WTC11 (cell line): ENCODE results near the gene DDX25. TPM values are rescaled to one million over a fixed set of nuclear protein-coding genes. Genes with fewer than 3 reads are reported as not detected.

Source experiments
- ATAC-seq: fragments of 200-7000 bp; cut with Tn5 transposase; 2 replicates; pipeline ENCODE4 v1.10.0; 2021; ENCODE audit warnings: mild to moderate bottlenecking, moderate library complexity
- CTCF ChIA-PET: fragments of 300-600 bp; sonication (Branson Sonifier 250); formaldehyde crosslinking; loops from one replicate; lab custom pipeline; 2021; ENCODE audit warnings: antibody characterized with exemption; lab: Charles Lee
- POLR2A ChIA-PET: fragments of 350-600 bp; sonication (Branson Sonifier 250); formaldehyde crosslinking; loops from one replicate; lab custom pipeline; 2021; ENCODE audit warnings: antibody characterized with exemption; lab: Charles Lee
- DNase-seq: peaks from one replicate; pipeline ENCODE4 v3.0.0; 2021; ENCODE audit warnings: low spot score
- H3K27ac Mint-ChIP-seq: 2 replicates; pipeline ENCODE4 v1.8.0; 2021; ENCODE audit warnings: mixed read lengths
- H3K27me3 Mint-ChIP-seq: 2 replicates; pipeline ENCODE4 v1.8.0; 2021; ENCODE audit warnings: low read depth, mild to moderate bottlenecking, moderate library complexity, mixed read lengths
- H3K36me3 Mint-ChIP-seq: 2 replicates; pipeline ENCODE4 v1.8.0; 2021; ENCODE audit warnings: mixed read lengths
- H3K4me1 Mint-ChIP-seq: 2 replicates; pipeline ENCODE4 v1.8.0; 2022; ENCODE audit warnings: mixed read lengths
- H3K4me3 Mint-ChIP-seq: 2 replicates; pipeline ENCODE4 v1.8.0; 2021; ENCODE audit warnings: mild to moderate bottlenecking, moderate library complexity, mixed read lengths
- H3K9me3 Mint-ChIP-seq: 2 replicates; pipeline ENCODE4 v1.8.0; 2021; ENCODE audit warnings: mixed read lengths
- ATF2 ChIP-seq: sonication (generic); formaldehyde crosslinking; IDR thresholded peaks from 2 replicates; pipeline ENCODE4 v1.8.1; 2022; ENCODE audit warnings: low read depth, missing genetic modification reagents, borderline replicate concordance
- CREB1 ChIP-seq: sonication (generic); formaldehyde crosslinking; IDR thresholded peaks from 2 replicates; pipeline ENCODE4 v1.8.0; 2023; ENCODE audit warnings: mild to moderate bottlenecking, missing genetic modification reagents
- EMX1 ChIP-seq: fragments of 250-450 bp; sonication (Bioruptor Pico); IDR thresholded peaks from 2 replicates; pipeline ENCODE4 v1.8.0; 2021; ENCODE audit warnings: mild to moderate bottlenecking
- KAT7 ChIP-seq: sonication (generic); formaldehyde crosslinking; IDR thresholded peaks from 2 replicates; pipeline ENCODE4 v1.8.1; 2023; ENCODE audit warnings: missing genetic modification reagents, mild to moderate bottlenecking, borderline replicate concordance
- MYBL2 ChIP-seq: sonication (generic); formaldehyde crosslinking; IDR thresholded peaks from 2 replicates; pipeline ENCODE4 v1.8.1; 2023; ENCODE audit warnings: mild to moderate bottlenecking, moderate library complexity, missing genetic modification reagents
- NFYB ChIP-seq: sonication (generic); formaldehyde crosslinking; conservative IDR thresholded peaks from 2 replicates; pipeline ENCODE4 v1.8.0; 2022; ENCODE audit warnings: low read depth, missing genetic modification reagents
- NR3C1 ChIP-seq: sonication (generic); formaldehyde crosslinking; conservative IDR thresholded peaks from 2 replicates; pipeline ENCODE4 v1.8.1; 2023; ENCODE audit warnings: low read depth, mild to moderate bottlenecking, missing genetic modification reagents
- RORB ChIP-seq: fragments of 250-450 bp; sonication (Bioruptor Pico); IDR thresholded peaks from 2 replicates; pipeline ENCODE4 v1.9.0; 2021; ENCODE audit warnings: mild to moderate bottlenecking
- SMAD4 ChIP-seq: sonication (generic); formaldehyde crosslinking; IDR thresholded peaks from 2 replicates; pipeline ENCODE4 v1.8.0; 2022; ENCODE audit warnings: mild to moderate bottlenecking, missing genetic modification reagents
- SP1 ChIP-seq: sonication (generic); formaldehyde crosslinking; conservative IDR thresholded peaks from 2 replicates; pipeline ENCODE4 v1.8.1; 2022; ENCODE audit warnings: missing genetic modification reagents
- TP53 ChIP-seq: sonication (generic); formaldehyde crosslinking; IDR thresholded peaks from 2 replicates; pipeline ENCODE4 v1.8.1; 2023; ENCODE audit warnings: mild to moderate bottlenecking, missing genetic modification reagents
- USF1 ChIP-seq: sonication (generic); formaldehyde crosslinking; IDR thresholded peaks from 2 replicates; pipeline ENCODE4 v1.8.0; 2022; ENCODE audit warnings: mild to moderate bottlenecking, missing genetic modification reagents
- ZNF121 ChIP-seq: sonication (generic); formaldehyde crosslinking; IDR thresholded peaks from 2 replicates; pipeline ENCODE4 v1.8.0; 2023; ENCODE audit warnings: missing genetic modification reagents
- ZNF219 ChIP-seq: sonication (generic); formaldehyde crosslinking; IDR thresholded peaks from 2 replicates; pipeline ENCODE4 v1.8.0; 2023; ENCODE audit warnings: missing genetic modification reagents, mild to moderate bottlenecking, borderline replicate concordance
- ZNF317 ChIP-seq: sonication (generic); formaldehyde crosslinking; IDR thresholded peaks from 2 replicates; pipeline ENCODE4 v1.8.1; 2023; ENCODE audit warnings: low read depth, mild to moderate bottlenecking, moderate library complexity, missing genetic modification reagents, borderline replicate concordance
- total RNA-seq: library from RNA; stranded (reverse); gene quantifications from 3 replicates; pipeline ENCODE4 v1.2.3, GENCODE V29; 2021
- TF ChIP-seq, protein P1 (sequence below): sonication (generic); formaldehyde crosslinking; IDR thresholded peaks from 2 replicates; pipeline ENCODE4 v1.8.1; 2022; ENCODE audit warnings: mild to moderate bottlenecking, moderate library complexity, missing genetic modification reagents

DDX25 gene
- total RNA-seq, 1 experiment from 2014 or later, result 17.5 TPM

GRCh38 chr11:125945011-125945796 lies 40.9 kb downstream of the DDX25 start:
- CTCF ChIA-PET, result interaction anchor here (0.5 to 2.8 kb wide), 3 partner anchors 11 to 294 kb away, joined by 4 to 9 read pairs (median 4); no protein-coding TSS in a partner anchor

GRCh38 chr11:125945797-125946520 lies 41.7 kb downstream of the DDX25 start, which contains the start of gene VSIG10L2:
VSIG10L2 (plus strand) TSS chr11:125946044; CDS start chr11:125946056, 12 bp downstream.
- TF ChIP-seq NFYB (CRISPR knock-in tag) (no peak), ZNF317 (CRISPR knock-in tag) (no peak), USF1 (CRISPR knock-in tag) (no peak)
- ChIA-PET CTCF (interaction anchor here (0.5 kb wide), 1 partner anchor 293 kb away, joined by 4 read pairs; no protein-coding TSS in a partner anchor), POLR2A (interaction anchor here (1.2 kb wide), 1 partner anchor 248 kb away, joined by 3 read pairs; no protein-coding TSS in a partner anchor)
- ATAC-seq (no peak), DNase-seq (no peak)
- H3K27ac Mint-ChIP-seq, result no peak within 1 kb of the TSS; the same call in 1 of the 2 replicates
- peaks cover 18% of the 10 kb centered on the region for H3K4me1 Mint-ChIP-seq
- H3K27me3 Mint-ChIP-seq, result no peaks in the 10 kb centered on the region; the same call in 1 of the 2 replicates
- no peaks in the 10 kb centered on the region for H3K36me3 Mint-ChIP-seq
- no peaks in the 10 kb centered on the region for H3K9me3 Mint-ChIP-seq
- H3K4me3 Mint-ChIP-seq, result no peak within 1 kb of the TSS

More at GRCh38 chr11:125945011-125945796, 40.9 kb downstream of the DDX25 start:
- Mint-ChIP-seq H3K4me3 (no peak overlapping the region), H3K9me3 (no peaks in the 10 kb centered on the region), H3K36me3 (no peaks in the 10 kb centered on the region), H3K27ac (no peak overlapping the region; the same call in 1 of the 2 replicates), H3K27me3 (no peaks in the 10 kb centered on the region; the same call in 1 of the 2 replicates), H3K4me1 (peaks cover 18% of the 10 kb centered on the region)
- TF ChIP-seq SMAD4 (CRISPR knock-in tag), result no peak
- POLR2A ChIA-PET, result interaction anchor here (1.2 kb wide), 1 partner anchor 249 kb away, joined by 3 read pairs; no protein-coding TSS in a partner anchor
- no peak for DNase-seq
- ATAC-seq, result no peak

- Mint-ChIP-seq H3K4me3 (no peak overlapping the region), H3K36me3 (no peaks in the 10 kb centered on the region), H3K4me1 (peaks cover 12% of the 10 kb centered on the region), H3K27me3 (no peaks in the 10 kb centered on the region; the same call in 1 of the 2 replicates), H3K27ac (no peak overlapping the region), H3K9me3 (no peaks in the 10 kb centered on the region)
- DNase-seq (no peak), ATAC-seq (no peak)
- ChIA-PET POLR2A (no interaction called here), CTCF (no interaction called here)
- TF ChIP-seq TP53 (no peak), ZNF121 (no peak), MYBL2 (CRISPR knock-in tag) (no peak), EMX1 (no peak), ATF2 (no peak), NR3C1 (CRISPR knock-in tag) (no peak), RORB (CRISPR knock-in tag) (no peak), ZNF317 (CRISPR knock-in tag) (no peak), CREB1 (CRISPR knock-in tag) (no peak), ZNF219 (CRISPR knock-in tag) (no peak), SP1 (CRISPR knock-in tag) (no peak), KAT7 (CRISPR knock-in tag) (no peak)
- TF ChIP-seq, protein P1, sequence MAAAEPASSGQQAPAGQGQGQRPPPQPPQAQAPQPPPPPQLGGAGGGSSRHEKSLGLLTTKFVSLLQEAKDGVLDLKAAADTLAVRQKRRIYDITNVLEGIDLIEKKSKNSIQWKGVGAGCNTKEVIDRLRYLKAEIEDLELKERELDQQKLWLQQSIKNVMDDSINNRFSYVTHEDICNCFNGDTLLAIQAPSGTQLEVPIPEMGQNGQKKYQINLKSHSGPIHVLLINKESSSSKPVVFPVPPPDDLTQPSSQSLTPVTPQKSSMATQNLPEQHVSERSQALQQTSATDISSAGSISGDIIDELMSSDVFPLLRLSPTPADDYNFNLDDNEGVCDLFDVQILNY (CRISPR knock-in tag), result no peak
Observed at GRCh38 chr11:125946712-125947418, 42.6 kb downstream of the DDX25 start.
